SW 1271 (cell line): Measurements from ENCODE around the gene MLLT3.

Experiments
- DNase-seq, 2 experiments: peaks; one replicate each; lab custom pipeline; 2025; lab: John Stamatoyannopoulos, UW

Gene MLLT3

GRCh38 chr9:20557890-20558565 is 64.3 kb downstream of the MLLT3 start:
- DNase-seq: no peak

- DNase-seq: no peak
These were observed 65.0 kb downstream of the MLLT3 start for GRCh38 chr9:20557285-20557684.

- no peak for DNase-seq
These were observed 68.6 kb downstream of the MLLT3 start for GRCh38 chr9:20553558-20554149.

GRCh38 chr9:20552874-20553557 is 69.3 kb downstream of the MLLT3 start:
- DNase-seq: no peak

- DNase-seq: no peak
These were observed 70.5 kb downstream of the MLLT3 start for GRCh38 chr9:20551835-20552234.

- no peak for DNase-seq
These were observed 71.1 kb downstream of the MLLT3 start for GRCh38 chr9:20551236-20551635.

- no peak for DNase-seq
These were observed 72.0 kb downstream of the MLLT3 start for GRCh38 chr9:20550326-20550725.

GRCh38 chr9:20549053-20549452 is 73.2 kb downstream of the MLLT3 start:
- DNase-seq: no peak

- DNase-seq: no peak
These were observed 77.2 kb downstream of the MLLT3 start for GRCh38 chr9:20545023-20545622.

- no peak for DNase-seq
These were observed 82.0 kb downstream of the MLLT3 start for GRCh38 chr9:20540169-20540863.

- no peak for DNase-seq
These were observed 83.3 kb downstream of the MLLT3 start for GRCh38 chr9:20538956-20539355.

GRCh38 chr9:20538092-20538491 is 84.2 kb downstream of the MLLT3 start:
- no peak for DNase-seq

- no peak for DNase-seq
These were observed 85.0 kb downstream of the MLLT3 start for GRCh38 chr9:20537294-20537693.

- no peak for DNase-seq
These were observed 89.7 kb downstream of the MLLT3 start for GRCh38 chr9:20532584-20532983.

- no peak for DNase-seq
These were observed 92.5 kb downstream of the MLLT3 start for GRCh38 chr9:20529837-20530236.

GRCh38 chr9:20528253-20528652 is 94.0 kb downstream of the MLLT3 start:
- DNase-seq: no peak

- no peak for DNase-seq
These were observed 95.6 kb downstream of the MLLT3 start for GRCh38 chr9:20526500-20527319.

- no peak for DNase-seq
These were observed 97.5 kb downstream of the MLLT3 start for GRCh38 chr9:20524776-20525175.

GRCh38 chr9:20518737-20519136 is 103.6 kb downstream of the MLLT3 start:
- DNase-seq: no peak

GRCh38 chr9:20513126-20513913 is 109.0 kb downstream of the MLLT3 start:
- DNase-seq: no peak

- DNase-seq: no peak
These were observed 109.7 kb downstream of the MLLT3 start for GRCh38 chr9:20512636-20513035.
